ENCODE results near the gene RNF114.
A peak's percentile ranks its signal among the peaks of the same experiment; 100 is the strongest.
"Not testable (repeated sequence)": the region's sequence is repeated elsewhere in the genome, so short reads cannot be mapped to it uniquely, and the experiment has no call there.

RNF114 gene

DNA sequence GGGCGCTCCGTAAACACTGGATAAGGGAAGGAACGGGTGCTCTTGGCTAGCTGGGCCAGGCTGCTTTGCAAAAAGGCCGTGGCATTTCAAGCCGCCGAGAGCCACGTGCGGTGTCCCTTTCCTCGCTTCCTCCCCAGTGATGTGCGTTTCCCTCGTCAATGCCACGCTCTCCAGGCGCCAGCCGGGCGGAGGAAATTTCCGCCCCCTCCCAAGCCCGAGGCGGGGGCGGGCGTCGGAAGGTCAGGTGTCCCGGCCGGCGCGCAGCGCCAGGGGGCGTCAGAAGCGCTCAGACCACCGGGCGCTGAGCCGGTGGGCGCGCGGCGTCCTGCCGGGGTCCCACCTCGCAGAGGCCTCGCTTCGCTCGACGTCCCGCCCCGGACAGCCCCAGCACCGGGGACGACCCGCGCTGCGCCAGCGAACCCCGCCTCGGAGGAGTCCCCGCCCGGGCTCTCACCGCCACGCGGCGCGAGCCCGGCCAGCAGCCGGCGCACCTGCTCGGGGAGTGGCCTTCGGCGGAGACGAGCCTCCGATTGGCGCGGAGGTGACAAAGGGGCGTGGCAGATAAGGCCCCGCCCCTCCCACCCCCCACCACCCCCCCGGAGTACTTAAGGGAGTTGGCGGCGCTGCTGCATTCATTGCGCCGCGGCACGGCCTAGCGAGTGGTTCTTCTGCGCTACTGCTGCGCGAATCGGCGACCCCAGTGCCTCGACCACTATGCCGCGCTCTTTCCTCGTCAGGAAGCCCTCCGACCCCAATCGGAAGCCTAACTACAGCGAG, 46.3 kb downstream of the RNF114 start, which contains the start of gene SNAI1:
Gene SNAI1, plus strand, starts transcription at position 635 of the 777 bp plus-strand sequence. Its CDS starts 80 bp downstream, at position 715.
- intact Hi-C loops (cut with DNase I), result loop anchor here (10.0 kb wide), 1 partner anchor 192 kb away; no protein-coding TSS in a partner anchor
- peak; percentile 67 to 98 (median 84) for DNase-seq

DNA sequence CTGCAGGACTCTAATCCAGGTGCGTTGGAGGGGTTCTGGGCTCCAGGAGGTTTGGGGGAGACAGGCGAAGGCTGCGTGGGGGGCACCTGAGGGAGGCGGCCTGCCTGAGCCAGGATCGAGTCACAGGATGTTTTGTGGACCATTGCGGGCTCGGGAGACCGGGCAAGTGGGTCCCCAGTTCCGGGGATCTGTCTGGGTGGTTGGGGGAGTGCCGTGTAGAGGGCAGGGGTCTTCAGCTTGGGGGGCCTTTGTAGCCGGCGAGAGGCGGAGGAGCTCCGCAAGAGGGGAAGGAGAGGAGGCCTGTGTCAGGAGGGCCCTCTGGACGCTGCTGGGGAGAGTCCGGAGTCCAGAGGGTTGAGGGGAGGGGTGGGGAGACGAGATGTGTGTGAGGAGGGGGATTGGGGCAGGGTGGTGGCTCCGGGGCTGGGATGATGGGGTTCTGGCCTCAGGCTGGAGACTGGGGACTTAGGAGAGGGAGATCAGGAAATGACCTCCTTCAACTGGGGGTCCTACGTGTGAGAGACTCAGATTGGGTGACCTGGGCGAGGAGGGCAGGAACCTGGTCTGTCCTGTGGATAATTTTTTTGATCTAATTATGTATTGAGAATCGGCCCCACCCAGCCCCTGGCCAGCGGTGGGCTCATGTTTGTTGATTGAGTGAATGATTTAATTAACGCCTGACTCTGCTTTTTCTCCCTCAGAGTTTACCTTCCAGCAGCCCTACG, 47.1 kb downstream of the RNF114 start:
- intact Hi-C loops (cut with DNase I), result loop anchor here (10.0 kb wide), 1 partner anchor 192 kb away; no protein-coding TSS in a partner anchor
- peak in 1 of 10 donors; percentile 79 for DNase-seq

DNA sequence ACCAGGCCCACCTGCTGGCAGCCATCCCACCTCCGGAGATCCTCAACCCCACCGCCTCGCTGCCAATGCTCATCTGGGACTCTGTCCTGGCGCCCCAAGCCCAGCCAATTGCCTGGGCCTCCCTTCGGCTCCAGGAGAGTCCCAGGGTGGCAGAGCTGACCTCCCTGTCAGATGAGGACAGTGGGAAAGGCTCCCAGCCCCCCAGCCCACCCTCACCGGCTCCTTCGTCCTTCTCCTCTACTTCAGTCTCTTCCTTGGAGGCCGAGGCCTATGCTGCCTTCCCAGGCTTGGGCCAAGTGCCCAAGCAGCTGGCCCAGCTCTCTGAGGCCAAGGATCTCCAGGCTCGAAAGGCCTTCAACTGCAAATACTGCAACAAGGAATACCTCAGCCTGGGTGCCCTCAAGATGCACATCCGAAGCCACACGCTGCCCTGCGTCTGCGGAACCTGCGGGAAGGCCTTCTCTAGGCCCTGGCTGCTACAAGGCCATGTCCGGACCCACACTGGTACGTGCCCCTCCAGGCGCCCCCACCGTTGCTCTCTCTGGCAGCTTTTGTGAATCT, 47.7 kb downstream of the RNF114 start:
- intact Hi-C loops (cut with DNase I), result loop anchor here (10.0 kb wide), 1 partner anchor 191 kb away; no protein-coding TSS in a partner anchor
- DNase-seq, result peak in 3 of 10 donors; percentile 20 to 82 (median 59)

DNA sequence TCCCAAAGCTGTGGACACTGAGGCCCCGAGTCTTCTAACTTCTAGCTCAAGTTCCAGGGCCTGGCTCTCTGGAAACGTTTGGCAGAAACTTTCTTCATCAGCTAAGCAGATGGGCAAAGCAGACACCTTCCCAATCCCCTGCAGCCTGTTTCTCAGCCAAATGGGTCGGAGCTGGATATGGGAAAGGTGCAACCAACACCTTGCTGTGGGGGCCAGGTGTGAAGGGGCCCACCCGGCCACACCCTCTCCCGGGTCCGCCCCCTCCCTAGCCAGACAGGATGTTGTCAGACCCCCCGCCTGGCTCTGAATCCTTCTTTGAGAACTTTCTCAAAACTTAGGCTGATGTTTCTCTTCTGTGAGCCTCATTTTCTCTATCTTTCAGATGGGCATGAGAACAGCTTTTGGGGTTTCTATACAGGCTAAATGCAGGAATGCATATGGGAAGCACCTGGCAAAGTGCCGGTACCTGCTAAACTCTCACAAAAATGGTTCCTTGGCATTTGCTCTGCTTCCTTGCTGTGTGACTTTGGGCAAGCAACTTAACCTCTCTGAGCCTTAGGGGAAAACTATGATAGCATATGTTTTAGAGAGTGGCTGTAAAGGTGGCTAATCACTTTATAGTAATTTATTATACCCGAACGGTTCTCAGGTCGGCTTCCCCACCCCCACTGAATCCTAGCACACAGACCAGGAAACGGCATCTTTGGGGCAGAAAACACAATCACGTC, 48.4 kb downstream of the RNF114 start:
- intact Hi-C loops (cut with DNase I), result loop anchor here (10.0 kb wide), 1 partner anchor 190 kb away; no protein-coding TSS in a partner anchor
- peak in 1 of 10 donors; percentile 61 for DNase-seq

DNA sequence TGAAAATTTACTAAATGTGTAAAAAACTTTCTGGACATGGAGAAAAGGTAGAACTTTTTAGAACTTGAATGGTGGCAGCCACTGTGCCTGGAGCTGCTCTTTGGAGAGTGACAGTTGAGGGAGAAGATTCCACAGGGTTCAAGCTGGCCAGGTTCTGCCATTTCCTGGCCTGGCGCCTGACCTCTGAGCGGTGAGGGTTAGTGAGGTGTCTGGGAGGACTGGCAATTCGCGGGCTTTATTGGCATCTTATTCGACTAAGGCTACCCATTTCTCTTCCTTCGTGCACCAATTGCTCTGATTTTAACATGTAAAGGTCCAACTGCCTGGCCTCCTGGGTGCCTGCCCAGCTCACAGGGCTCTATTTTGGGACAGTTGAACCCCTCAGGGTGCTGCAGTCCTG, 49.0 kb downstream of the RNF114 start:
- intact Hi-C loops (cut with DNase I), result loop anchor here (10.0 kb wide), 1 partner anchor 190 kb away; no protein-coding TSS in a partner anchor
- peak in 1 of 10 donors; percentile 42 for DNase-seq

DNA sequence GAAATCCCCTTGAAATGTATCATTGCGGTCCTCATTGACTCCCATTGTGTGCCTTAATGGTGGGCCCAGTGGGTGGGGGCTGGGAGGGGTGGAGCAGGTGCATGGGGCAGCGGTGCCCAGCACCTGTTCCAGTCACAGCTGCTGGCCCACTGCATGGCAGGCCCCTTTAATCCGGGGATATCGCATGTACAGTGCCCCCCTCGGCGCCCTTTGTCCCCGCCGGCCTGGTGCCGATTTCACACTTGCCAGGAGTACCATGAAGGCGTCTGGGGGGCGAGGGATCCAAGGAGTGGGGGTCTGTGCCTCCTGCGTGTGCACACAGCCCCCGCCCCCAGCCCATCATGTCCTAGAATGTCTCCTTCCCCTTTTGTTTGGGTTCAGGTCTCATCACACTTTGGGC, 49.4 kb downstream of the RNF114 start:
- intact Hi-C loops (cut with DNase I), result loop anchor here (10.0 kb wide), 1 partner anchor 189 kb away; no protein-coding TSS in a partner anchor
- DNase-seq, result peak in 1 of 10 donors; percentile 73

DNA sequence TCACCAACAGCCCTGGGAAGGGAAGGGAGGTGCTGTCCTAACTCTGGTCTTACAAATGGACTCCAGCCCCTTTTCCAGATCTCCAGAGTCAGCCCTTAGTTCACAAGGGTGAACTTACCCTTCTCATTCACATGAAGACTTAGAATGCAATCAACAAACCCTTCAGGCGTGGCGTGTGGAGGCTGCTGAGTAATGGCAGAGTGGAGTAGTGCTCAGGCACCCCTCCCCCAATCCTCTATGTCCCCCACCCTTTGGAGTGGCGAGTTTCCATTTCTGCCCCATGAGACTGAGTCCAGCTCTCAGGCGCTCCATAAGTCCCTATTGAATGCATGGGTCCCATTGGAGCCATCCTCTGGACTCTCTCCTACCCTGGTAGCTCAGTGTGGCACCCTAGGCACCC, 49.9 kb downstream of the RNF114 start:
- peak in 1 of 10 donors; percentile 1 for DNase-seq
- intact Hi-C loops (cut with DNase I), result loop anchor here (10.0 kb wide), 1 partner anchor 189 kb away; no protein-coding TSS in a partner anchor

DNA sequence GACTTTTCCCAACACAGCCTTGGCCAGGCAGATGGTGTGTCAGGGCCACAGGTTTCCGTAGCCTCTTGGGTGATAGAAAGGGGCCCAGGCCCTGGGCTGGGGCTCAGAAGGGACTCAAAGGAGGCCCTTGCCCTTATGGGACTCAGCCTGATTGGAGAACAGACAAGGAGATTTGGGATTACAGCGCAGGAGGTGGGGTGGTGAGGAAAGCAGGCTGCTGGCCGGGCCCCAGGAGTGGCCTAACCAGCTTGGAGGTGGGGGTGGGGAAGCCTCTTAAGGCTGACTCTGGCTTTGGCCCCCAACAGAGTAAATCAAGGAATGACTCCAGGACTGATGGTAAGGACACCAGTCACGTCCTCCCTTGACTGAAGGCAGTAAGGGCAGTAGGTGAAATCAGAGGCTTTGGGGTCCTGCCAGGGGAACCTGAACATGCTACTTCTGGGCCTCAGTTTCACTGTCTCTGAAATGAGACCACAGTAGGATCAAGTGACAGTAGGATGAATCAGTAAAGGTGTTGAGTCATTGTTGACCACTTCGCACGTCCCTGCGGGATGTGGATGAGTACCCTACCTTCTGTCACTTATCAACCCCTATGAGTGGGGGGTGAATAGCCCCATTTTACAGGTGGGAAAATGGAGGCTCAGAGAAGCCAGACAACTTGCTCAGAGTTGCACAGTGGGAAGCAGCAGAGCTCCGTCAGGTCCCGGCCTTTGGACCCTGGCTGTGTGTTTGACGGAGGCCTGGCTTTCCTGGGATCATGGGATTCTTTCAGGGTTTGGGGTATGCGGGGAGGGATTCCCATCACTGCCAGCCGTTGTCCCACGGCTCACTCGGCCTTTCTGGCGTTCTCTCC, 51.0 kb downstream of the RNF114 start:
- intact Hi-C loops (cut with DNase I), result loop anchor here (10.0 kb wide), 1 partner anchor 188 kb away; no protein-coding TSS in a partner anchor
- peak in 1 of 10 donors; percentile 19 for DNase-seq

DNA sequence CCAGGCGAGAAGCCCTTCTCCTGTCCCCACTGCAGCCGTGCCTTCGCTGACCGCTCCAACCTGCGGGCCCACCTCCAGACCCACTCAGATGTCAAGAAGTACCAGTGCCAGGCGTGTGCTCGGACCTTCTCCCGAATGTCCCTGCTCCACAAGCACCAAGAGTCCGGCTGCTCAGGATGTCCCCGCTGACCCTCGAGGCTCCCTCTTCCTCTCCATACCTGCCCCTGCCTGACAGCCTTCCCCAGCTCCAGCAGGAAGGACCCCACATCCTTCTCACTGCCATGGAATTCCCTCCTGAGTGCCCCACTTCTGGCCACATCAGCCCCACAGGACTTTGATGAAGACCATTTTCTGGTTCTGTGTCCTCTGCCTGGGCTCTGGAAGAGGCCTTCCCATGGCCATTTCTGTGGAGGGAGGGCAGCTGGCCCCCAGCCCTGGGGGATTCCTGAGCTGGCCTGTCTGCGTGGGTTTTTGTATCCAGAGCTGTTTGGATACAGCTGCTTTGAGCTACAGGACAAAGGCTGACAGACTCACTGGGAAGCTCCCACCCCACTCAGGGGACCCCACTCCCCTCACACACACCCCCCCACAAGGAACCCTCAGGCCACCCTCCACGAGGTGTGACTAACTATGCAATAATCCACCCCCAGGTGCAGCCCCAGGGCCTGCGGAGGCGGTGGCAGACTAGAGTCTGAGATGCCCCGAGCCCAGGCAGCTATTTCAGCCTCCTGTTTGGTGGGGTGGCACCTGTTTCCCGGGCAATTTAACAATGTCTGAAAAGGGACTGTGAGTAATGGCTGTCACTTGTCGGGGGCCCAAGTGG, 51.9 kb downstream of the RNF114 start:
- intact Hi-C loops (cut with DNase I), result loop anchor here (10.0 kb wide), 1 partner anchor 187 kb away; no protein-coding TSS in a partner anchor
- peak in 1 of 10 donors; percentile 63 for DNase-seq

DNA sequence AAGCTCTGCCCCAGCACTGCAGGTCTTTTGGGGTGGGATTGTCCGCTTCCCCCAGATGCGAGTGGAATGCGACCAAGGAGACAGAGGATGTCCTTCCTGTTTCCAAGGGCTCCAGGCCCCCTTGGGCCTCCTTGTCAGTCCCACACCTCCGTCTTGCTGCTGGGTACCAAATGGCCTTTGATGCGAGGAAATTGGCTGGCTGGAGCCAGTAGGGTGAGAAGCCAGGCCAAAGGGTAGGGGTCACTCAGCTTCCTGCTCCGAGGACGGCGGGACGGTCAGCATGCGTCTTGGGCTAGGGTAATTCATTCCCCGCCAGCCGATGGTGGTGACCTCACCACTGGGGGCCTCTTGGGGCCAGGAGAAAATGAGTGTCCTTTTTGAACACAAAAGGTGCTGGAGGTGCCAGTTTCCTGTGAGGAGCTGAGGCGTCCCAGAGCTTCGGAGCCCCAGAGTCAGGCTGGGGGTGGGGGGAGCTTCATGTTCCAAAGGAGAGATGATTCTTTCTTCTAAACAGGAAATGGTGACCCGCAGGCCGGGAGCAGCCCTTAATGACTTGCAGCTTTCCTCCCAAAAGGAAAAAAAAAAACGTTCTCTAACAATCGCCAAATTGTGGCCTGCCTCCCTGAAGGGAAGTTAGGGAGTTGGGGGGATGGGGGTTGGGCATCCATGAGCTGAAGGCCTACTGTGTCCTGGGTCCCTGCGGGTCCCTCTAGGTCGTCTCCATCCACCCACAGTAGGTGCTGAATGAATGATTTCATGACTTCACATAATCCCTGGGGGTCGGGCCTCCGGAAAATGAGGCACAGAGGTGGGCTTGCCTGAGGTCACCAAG, 53.3 kb downstream of the RNF114 start:
- no peak for DNase-seq
- intact Hi-C loops (cut with DNase I), result loop anchor here (10.0 kb wide), 1 partner anchor 185 kb away; no protein-coding TSS in a partner anchor

DNA sequence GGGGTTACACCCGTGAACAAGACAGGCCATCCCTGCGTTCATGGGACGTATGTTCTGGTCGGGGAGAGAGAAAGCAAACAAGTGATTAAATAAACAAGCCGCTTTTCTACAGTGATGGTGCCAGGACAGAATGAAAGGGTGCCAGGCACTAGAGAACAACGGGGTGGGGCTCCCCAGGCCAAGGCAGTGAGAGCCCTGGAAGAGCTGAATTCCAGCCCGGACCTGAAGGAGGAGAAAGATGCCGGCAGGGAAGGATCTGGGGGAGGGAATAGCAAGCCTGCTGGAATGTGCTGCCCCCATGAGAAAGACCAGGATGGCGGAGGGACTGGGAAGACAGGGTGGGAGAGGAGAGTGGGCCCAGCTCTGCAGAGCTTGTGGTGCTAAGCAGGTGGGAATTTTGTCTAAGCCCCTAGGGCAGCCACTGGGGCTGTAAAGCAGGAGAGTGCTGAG, 54.1 kb downstream of the RNF114 start:
- peak in 2 of 10 donors; percentile 36 to 38 for DNase-seq
- intact Hi-C loops (cut with DNase I), result no loop called here

DNA sequence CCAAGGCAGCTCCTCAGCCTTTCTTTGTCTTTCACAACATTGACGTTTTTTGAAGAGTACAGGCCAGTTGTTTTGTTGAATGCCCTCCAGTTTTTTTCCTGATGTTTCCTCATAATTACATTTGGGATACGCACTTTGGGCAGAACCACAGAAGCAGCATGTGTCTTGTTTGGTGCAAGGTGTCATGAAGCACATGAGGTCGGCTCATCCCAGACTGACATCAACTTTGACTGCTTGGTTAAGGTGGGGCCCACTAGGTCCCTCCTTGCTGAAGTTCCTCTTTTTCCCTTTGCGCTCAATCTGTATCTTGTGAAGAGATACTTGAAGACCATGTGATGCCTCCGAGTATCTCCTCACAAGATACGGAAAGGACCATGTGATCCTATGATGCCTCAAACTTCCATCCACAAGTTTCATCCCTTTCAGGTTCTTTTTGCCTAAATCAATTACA, 57.1 kb downstream of the RNF114 start:
- intact Hi-C loops (cut with DNase I), result no loop called here
- no peak for DNase-seq

DNA sequence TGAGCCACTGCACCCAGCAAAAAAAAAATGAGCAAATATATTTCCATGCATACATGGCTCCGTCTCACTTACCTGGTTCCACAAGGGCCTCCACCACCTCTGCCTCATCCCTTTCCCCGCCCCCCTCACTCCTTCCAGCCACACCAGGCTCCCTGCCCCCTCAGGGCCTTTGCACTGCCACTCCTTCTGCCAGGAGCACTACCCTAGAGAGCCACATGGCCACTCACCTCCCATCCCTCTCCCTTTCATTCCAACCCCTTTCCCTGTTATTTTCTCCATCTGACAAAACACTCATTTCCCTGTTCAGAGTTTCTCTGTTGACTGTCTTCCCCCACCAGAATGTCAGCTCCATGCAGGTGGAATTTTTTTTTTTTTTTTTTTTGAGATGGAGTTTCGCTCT, 59.4 kb downstream of the RNF114 start:
- intact Hi-C loops (cut with DNase I), result no loop called here
- no peak for DNase-seq

DNA sequence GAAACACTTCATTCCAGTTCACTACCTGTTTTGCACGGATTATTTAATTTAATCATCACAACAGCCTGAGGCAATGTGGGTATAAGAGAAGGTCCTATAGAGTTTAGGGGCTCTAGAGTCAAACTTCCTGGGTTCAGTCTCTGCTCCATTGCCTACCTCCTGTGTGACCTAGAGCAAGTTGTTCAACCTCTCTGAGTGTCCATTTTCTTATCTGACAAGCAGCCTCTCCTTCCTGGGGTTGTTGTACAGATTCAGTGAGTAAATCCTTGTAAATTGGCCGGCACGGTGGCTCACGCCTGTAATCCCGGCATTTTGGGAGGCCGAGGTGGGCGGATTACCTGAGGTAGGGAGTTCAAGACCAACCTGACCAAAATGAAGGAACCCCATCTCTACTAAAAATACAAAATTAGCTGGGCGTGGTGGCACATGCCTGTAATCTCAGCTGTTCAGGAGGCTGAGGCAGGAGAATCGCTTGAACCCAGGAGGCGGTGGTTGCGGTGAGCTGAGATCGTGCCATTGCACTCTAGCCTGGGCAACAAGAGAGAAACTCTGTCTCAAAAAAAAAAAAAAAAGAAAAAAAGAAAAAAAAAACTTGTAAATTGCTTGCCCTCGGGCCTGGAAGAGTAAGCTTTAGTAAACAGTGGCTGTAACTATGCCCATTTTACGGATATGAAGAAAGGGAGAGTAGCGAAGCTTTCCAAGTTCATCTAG, 62.4 kb downstream of the RNF114 start:
- intact Hi-C loops (cut with DNase I); DNase-seq: not testable (repeated sequence)

DNA sequence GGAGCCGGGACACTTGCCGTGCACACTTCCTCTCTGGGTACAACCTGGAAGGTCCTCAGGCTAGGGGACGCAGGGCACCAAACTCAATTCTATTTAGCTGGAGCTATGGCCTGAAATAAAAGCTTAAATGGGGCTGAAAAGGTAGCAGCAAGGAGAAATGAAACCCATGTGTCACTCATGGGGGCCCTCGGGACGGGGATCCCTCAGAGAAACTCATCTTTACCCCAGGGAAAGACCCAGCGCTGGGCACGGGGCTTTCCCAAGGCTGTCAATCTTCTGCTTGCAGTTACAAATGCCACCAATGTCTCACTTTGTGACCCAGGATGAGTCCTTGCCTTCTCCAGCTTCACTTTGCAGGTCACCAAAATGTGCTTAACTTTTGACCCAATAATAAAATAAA, 63.1 kb downstream of the RNF114 start:
- DNase-seq, result no peak
- intact Hi-C loops (cut with DNase I), result no loop called here

DNA sequence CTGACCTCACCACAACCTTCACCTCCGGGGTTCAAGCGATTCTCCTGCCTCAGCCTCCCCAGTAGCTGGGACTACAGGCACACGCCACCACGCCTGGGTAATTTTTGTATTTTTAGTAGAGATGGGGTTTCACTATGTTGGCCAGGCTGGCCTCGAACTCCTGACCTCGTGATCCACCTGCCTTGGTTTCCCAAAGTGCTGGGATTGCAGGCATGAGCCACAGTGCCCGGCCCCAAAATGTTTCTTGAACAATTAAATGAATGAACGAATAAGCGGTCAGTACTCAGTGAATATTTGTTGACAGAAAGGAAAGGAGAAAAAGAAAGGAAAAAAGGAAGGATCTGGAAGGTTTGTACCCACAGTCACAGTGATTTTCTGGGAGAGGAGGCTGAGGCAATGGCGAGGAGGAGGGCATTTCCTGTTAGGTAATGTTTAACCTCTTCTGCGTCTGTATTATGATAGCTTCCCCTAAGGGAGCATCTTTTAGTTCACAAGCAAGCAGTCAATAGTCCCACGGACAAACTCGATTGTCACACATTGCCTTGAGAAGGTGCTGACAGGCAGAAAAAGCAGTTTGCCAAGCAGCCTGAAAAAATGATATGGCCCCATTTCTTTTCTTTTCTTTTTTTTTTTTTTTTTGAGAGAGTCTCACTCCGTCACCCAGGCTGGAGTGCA, 64.5 kb downstream of the RNF114 start:
- intact Hi-C loops (cut with DNase I); DNase-seq: not testable (repeated sequence)

Data from posterior cingulate gyrus (tissue), 11 donors.